Measurements from ENCODE around the gene FUT2.
A peak's percentile ranks its signal among the peaks of the same experiment; 100 is the strongest.

Gene FUT2

GRCh38 chr19:48731452-48731851 is 35.7 kb downstream of the FUT2 start:
- no peak for DNase-seq

- no peak for DNase-seq
These were observed 38.9 kb downstream of the FUT2 start for GRCh38 chr19:48734625-48735024.

GRCh38 chr19:48735031-48735615 is 39.4 kb downstream of the FUT2 start:
- DNase-seq = no peak

GRCh38 chr19:48737360-48737998 is 41.7 kb downstream of the FUT2 start:
- no peak for DNase-seq

- DNase-seq = peak; percentile 93
These were observed 43.0 kb downstream of the FUT2 start for GRCh38 chr19:48738557-48739403.

GRCh38 chr19:48739404-48740163 is 43.8 kb downstream of the FUT2 start:
- no peak for DNase-seq

GRCh38 chr19:48740164-48740972 is 44.6 kb downstream of the FUT2 start, which contains the start of gene RASIP1:
RASIP1 (minus strand) TSS chr19:48740610; CDS start chr19:48740282, 328 bp downstream.
- DNase-seq = no peak

GRCh38 chr19:48741129-48741999 is 45.6 kb downstream of the FUT2 start:
- DNase-seq = no peak

- DNase-seq = no peak
These were observed 46.3 kb downstream of the FUT2 start for GRCh38 chr19:48742096-48742495.

- DNase-seq = peak; percentile 44 to 56
These were observed 49.6 kb downstream of the FUT2 start for GRCh38 chr19:48745208-48745995.

- no peak for DNase-seq
These were observed 50.3 kb downstream of the FUT2 start for GRCh38 chr19:48746110-48746509.

- peak; percentile 38 to 42 for DNase-seq
These were observed 51.2 kb downstream of the FUT2 start, which contains the start of gene IZUMO1 for GRCh38 chr19:48746738-48747575. IZUMO1 (minus strand) TSS chr19:48746909; CDS start chr19:48745859, 1,050 bp downstream.

GRCh38 chr19:48749571-48750198 is 53.9 kb downstream of the FUT2 start:
- DNase-seq = no peak

- no peak for DNase-seq
These were observed 54.6 kb downstream of the FUT2 start for GRCh38 chr19:48750351-48750750.

- DNase-seq = no peak
These were observed 55.2 kb downstream of the FUT2 start for GRCh38 chr19:48750771-48751504.

GRCh38 chr19:48751845-48752495 is 56.2 kb downstream of the FUT2 start:
- no peak for DNase-seq
